NK-92 treated with Interleukin-12 subunit alpha and Interleukin-12 subunit beta, amount 100 ng/mL, for 24 hours (cell line): Measurements from ENCODE around the gene ARRB2.

Experiments
- DNase-seq: peaks from one replicate; lab custom pipeline; 2025; lab: John Stamatoyannopoulos, UW

Gene ARRB2

GRCh38 chr17:4725646-4726310, 15.3 kb downstream of the ARRB2 start:
- no peak for DNase-seq

- no peak for DNase-seq
Measured at GRCh38 chr17:4728124-4728523, 17.7 kb downstream of the ARRB2 start.

GRCh38 chr17:4733073-4733531, 22.7 kb downstream of the ARRB2 start:
- no peak for DNase-seq

- DNase-seq: no peak
Measured at GRCh38 chr17:4734857-4735475, 24.5 kb downstream of the ARRB2 start.

- no peak for DNase-seq
Measured at GRCh38 chr17:4735876-4736651, 25.6 kb downstream of the ARRB2 start.

- no peak for DNase-seq
Measured at GRCh38 chr17:4738136-4739121, 28.0 kb downstream of the ARRB2 start.

- DNase-seq: no peak
Measured at GRCh38 chr17:4739122-4740024, 28.9 kb downstream of the ARRB2 start, which contains the start of the genes CXCL16 and ZMYND15. Gene CXCL16 (minus strand): TSS chr17:4739928. CDS start chr17:4739339, 589 bp downstream. Gene ZMYND15 (plus strand): TSS chr17:4739833. CDS start chr17:4740549, 716 bp downstream.

GRCh38 chr17:4740025-4740351, 29.6 kb downstream of the ARRB2 start:
- no peak for DNase-seq

GRCh38 chr17:4740584-4740983, 30.2 kb downstream of the ARRB2 start:
- no peak for DNase-seq

- DNase-seq: no peak
Measured at GRCh38 chr17:4741544-4741943, 31.1 kb downstream of the ARRB2 start.

GRCh38 chr17:4742133-4742532, 31.7 kb downstream of the ARRB2 start:
- no peak for DNase-seq

- no peak for DNase-seq
Measured at GRCh38 chr17:4742629-4743028, 32.2 kb downstream of the ARRB2 start.

- no peak for DNase-seq
Measured at GRCh38 chr17:4743216-4743615, 32.8 kb downstream of the ARRB2 start.

- DNase-seq: no peak
Measured at GRCh38 chr17:4743898-4744297, 33.5 kb downstream of the ARRB2 start.

- no peak for DNase-seq
Measured at GRCh38 chr17:4744999-4745969, 34.9 kb downstream of the ARRB2 start.

- DNase-seq: no peak
Measured at GRCh38 chr17:4747847-4748246, 37.4 kb downstream of the ARRB2 start.

GRCh38 chr17:4748686-4749085, 38.3 kb downstream of the ARRB2 start:
- DNase-seq: no peak

- no peak for DNase-seq
Measured at GRCh38 chr17:4750606-4751005, 40.2 kb downstream of the ARRB2 start.

- no peak for DNase-seq
Measured at GRCh38 chr17:4751932-4752331, 41.5 kb downstream of the ARRB2 start.
